OCI-LY7 (cell line): ENCODE results near the gene GPRIN3.

Source experiments
- EZH2phosphoT487 ChIP-seq: fragments of 200-600 bp; sonication (generic); IDR thresholded peaks from 2 replicates; pipeline ENCODE4 v1.6.1; 2018; ENCODE audit warnings: low read depth, borderline replicate concordance, mild to moderate bottlenecking, mixed run types, antibody characterized with exemption, low read length, moderate library complexity, mixed read lengths
- TF ChIP-seq, protein P1 (sequence below): fragments of 200-600 bp; sonication (generic); conservative IDR thresholded peaks from 2 replicates; pipeline ENCODE4 v1.5.1; 2014; ENCODE audit warnings: mild to moderate bottlenecking, antibody characterized with exemption, low read length, moderate library complexity, mixed read lengths

DNA sequence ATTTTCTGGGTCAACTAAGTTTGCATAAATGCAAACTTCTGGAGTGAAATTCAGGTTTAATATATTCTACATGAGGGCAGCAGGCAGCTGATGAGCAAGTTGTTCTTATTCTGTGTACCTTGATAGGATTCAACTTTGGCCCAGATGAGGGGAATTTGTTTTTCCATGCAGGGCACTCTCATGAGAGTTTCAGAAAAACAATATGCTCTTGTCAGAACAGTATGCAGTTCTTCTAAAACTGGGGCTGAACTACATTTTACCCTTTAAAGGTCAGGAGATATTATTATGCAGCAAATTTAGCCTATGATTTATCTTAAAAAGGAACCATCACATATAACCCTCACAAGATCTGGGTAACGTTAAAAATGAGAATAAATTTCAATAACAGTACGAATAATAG is 19.2 kb downstream of the GPRIN3 start:
- TF ChIP-seq, protein P1, sequence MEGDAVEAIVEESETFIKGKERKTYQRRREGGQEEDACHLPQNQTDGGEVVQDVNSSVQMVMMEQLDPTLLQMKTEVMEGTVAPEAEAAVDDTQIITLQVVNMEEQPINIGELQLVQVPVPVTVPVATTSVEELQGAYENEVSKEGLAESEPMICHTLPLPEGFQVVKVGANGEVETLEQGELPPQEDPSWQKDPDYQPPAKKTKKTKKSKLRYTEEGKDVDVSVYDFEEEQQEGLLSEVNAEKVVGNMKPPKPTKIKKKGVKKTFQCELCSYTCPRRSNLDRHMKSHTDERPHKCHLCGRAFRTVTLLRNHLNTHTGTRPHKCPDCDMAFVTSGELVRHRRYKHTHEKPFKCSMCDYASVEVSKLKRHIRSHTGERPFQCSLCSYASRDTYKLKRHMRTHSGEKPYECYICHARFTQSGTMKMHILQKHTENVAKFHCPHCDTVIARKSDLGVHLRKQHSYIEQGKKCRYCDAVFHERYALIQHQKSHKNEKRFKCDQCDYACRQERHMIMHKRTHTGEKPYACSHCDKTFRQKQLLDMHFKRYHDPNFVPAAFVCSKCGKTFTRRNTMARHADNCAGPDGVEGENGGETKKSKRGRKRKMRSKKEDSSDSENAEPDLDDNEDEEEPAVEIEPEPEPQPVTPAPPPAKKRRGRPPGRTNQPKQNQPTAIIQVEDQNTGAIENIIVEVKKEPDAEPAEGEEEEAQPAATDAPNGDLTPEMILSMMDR, result no peak
- no peak for TF ChIP-seq EZH2phosphoT487
